Heart left ventricle (tissue), 16 donors: ENCODE measurements around the gene MVB12B. TPM values are rescaled to one million over a fixed set of nuclear protein-coding genes. Genes with fewer than 3 reads are reported as not detected.
A peak's percentile ranks its signal among the peaks of the same experiment; 100 is the strongest.

Source experiments
- ATAC-seq, 4 donors: fragments of 200-7000 bp; cut with Tn5 transposase; one replicate each; pipeline ENCODE4 v1.9.1; 2020 to 2022; ENCODE audit warnings: moderate library complexity in 4 of 4, mild to moderate bottlenecking in 3 of 4, moderate number of reproducible peaks in 1 of 4
- DNase-seq, 5 donors: peaks; one replicate each; pipeline ENCODE4 v3.0.0-alpha.2; 2020
- H3K27ac ChIP-seq, 12 donors: fragments of 200-600 bp; sonication (generic) in 4 of 12; one replicate each; pipeline versions ENCODE4 v1.5.0 to v1.8.0; 2016 to 2022; ENCODE audit warnings: mild to moderate bottlenecking in 2 of 12
- H3K27me3 ChIP-seq, 9 donors: fragments of 200-600 bp; sonication (generic) in 2 of 9; one replicate each; pipeline versions ENCODE4 v1.5.1 to v1.8.0; 2016 to 2022; ENCODE audit warnings: mild to moderate bottlenecking in 3 of 9
- H3K36me3 ChIP-seq, 9 donors: fragments of 200-600 bp; sonication (generic) in 2 of 9; one replicate each; pipeline versions ENCODE4 v1.5.0 to v1.8.0; 2018 to 2022; ENCODE audit warnings: mild to moderate bottlenecking in 2 of 9
- H3K4me1 ChIP-seq, 12 donors: fragments of 200-600 bp; sonication (generic) in 4 of 12; one replicate each; pipeline versions ENCODE4 v1.5.0 to v1.8.0; 2016 to 2022; ENCODE audit warnings: mild to moderate bottlenecking in 3 of 12
- H3K4me3 ChIP-seq, 12 donors: fragments of 200-600 bp; sonication (generic) in 4 of 12; one replicate each; pipeline versions ENCODE4 v1.5.0 to v1.8.0; 2017 to 2022; ENCODE audit warnings: mild to moderate bottlenecking in 9 of 12, moderate library complexity in 4 of 12
- H3K9me3 ChIP-seq, 12 donors: fragments of 200-600 bp; sonication (generic) in 4 of 12; one replicate each; pipeline versions ENCODE4 v1.5.0 to v1.8.0; 2016 to 2022; ENCODE audit warnings: mild to moderate bottlenecking in 1 of 12
- CTCF ChIP-seq, 12 donors: fragments of 200-600 bp; sonication (generic) in 4 of 12; IDR thresholded peaks; one replicate each; pipeline versions ENCODE4 v1.5.0 to v1.8.0; 2018 to 2022; ENCODE audit warnings: antibody characterized with exemption in 12 of 12, mild to moderate bottlenecking in 5 of 12
- POLR2A ChIP-seq, 2 donors: fragments of 450-650 bp; IDR thresholded peaks; one replicate each; pipeline ENCODE4 v1.6.1; 2017; ENCODE audit warnings: antibody characterized with exemption in 2 of 2, mild to moderate bottlenecking in 2 of 2, moderate library complexity in 2 of 2
- WGBS, 4 donors: extraction: QIAGEN DNeasy Blood & Tissue Kit in 2 of 4; methylation state at CpG; one replicate each; pipeline versions ENCODE4 v1.1.5 to v1.1.7; 2013 to 2018; 5-methylcytosine and 5-hydroxymethylcytosine counted together
- intact Hi-C, 10 donors: fragments of 100-400 bp; cut with DNase I; formaldehyde crosslinking; loops; one replicate each; pipeline versions ENCODE4 v1.11.1 to v1.14.2; 2022
- polyA plus RNA-seq, 2 donors: library from polyadenylated mRNA; stranded (reverse); fragments of 200-250 nt; gene quantifications; one replicate each; pipeline ENCODE4 v1.2.3, GENCODE V29; 2013
- total RNA-seq, 9 donors: library from RNA; depleted of rRNA in 2 of 9; stranded (reverse); fragments of >200 nt in 2 of 9; fragmentation: NEBNext Ultra II Directional in 3 of 9; extraction: Animal tissue kit (Norgen Biotek cat#: 25700) in 3 of 9; gene quantifications; one replicate each; pipeline versions ENCODE4 v1.1.0 to v1.2.4, GENCODE V29; 2016 to 2023
- donor health status: ischemic (EF 13 %, LVEDD 7.1; RV severe dilation, severe dysfunction).
- donor health status: healthy with polysubstance abuse.
- donor health status: DM: no; HTN: yes; CAD: no.
- donor health status: DM: no; HTN: no; CAD: no.
- donor health status: ischemic (EF 25% LVEDD 6.9; RV normal size, moderate dysfunction).
- donor health status: ischemic (EF 25% LVEDD 5.7; RV mildly dilated, moderate dysfunction).
- donor health status: healthy.
- donor health status: DM: yes; HTN: yes; CAD: no.
- donor health status: ischemic (EF 35%, LVEDD 5.7; RV mildly dilated, moderate dysfunction).
- donor health status: nonischemic (EF 11% LVEDD 7.7; RV severe dilation, severe dysfunction).
- donor health status: DM: yes; HTN: yes; CAD: no.
- donor health status: PGD.
- donor health status: ischemic (EF 29% LVEDD 5.4; RV normal size, mild dysfunction).
- donor health status: nonischemic (EF 23%, LVEDD 6.1; RV moderate dilation, normal function).

Gene MVB12B
- total and polyA plus RNA-seq, 11 donors: 4.9 to 16.2 (median 11.0) TPM

GRCh38 chr9:126423916-126424185 is 97.2 kb downstream of the MVB12B start:
- DNase-seq (no peak), ATAC-seq (peak in 3 of 4 donors; percentile 22 to 62 (median 48))
- 75 to 80% (median 77%) methylated on average over 3 of the region's 3 CpGs for WGBS, 4 donors
- H3K27ac ChIP-seq: no peak overlapping the region
- H3K4me3 ChIP-seq: no peak overlapping the region
- H3K36me3 ChIP-seq: peaks cover 0 to 39% (median 20%) of the 10 kb centered on the region in 9 donors
- intact Hi-C loops: no loop called here
- TF ChIP-seq POLR2A (IDR thresholded peaks at IDR 0.05) (no peak), CTCF (IDR thresholded peaks at IDR 0.05) (no peak)
- peaks cover 0 to 30% (median 8%) of the 10 kb centered on the region in 12 donors for H3K4me1 ChIP-seq
- no peaks in the 10 kb centered on the region for H3K27me3 ChIP-seq
- H3K9me3 ChIP-seq: no peaks in the 10 kb centered on the region

- H3K27ac ChIP-seq: no peak overlapping the region
- peaks cover 0 to 25% (median 8%) of the 10 kb centered on the region in 12 donors for H3K4me1 ChIP-seq
- H3K27me3 ChIP-seq: no peaks in the 10 kb centered on the region
- no peak for DNase-seq
- TF ChIP-seq CTCF (IDR thresholded peaks at IDR 0.05): no peak
- no peak for TF ChIP-seq POLR2A (IDR thresholded peaks at IDR 0.05)
- 85 to 91% (median 87%) methylated on average over 8 of the region's 8 CpGs for WGBS, 4 donors
- H3K9me3 ChIP-seq: no peaks in the 10 kb centered on the region
- peaks cover 0 to 39% (median 20%) of the 10 kb centered on the region in 9 donors for H3K36me3 ChIP-seq
- no peak for ATAC-seq
- no peak overlapping the region for H3K4me3 ChIP-seq
- intact Hi-C loops: no loop called here
Measured at GRCh38 chr9:126424511-126424910, 97.9 kb downstream of the MVB12B start.

GRCh38 chr9:126428534-126429175 is 102.0 kb downstream of the MVB12B start:
- DNase-seq (no peak), ATAC-seq (no peak)
- Histone ChIP-seq H3K9me3 (no peaks in the 10 kb centered on the region), H3K4me1 (peaks cover 0 to 3% (median under 1%) of the 10 kb centered on the region in 12 donors), H3K27me3 (no peaks in the 10 kb centered on the region), H3K27ac (no peak overlapping the region), H3K36me3 (peaks cover 0 to 28% (median 8%) of the 10 kb centered on the region in 9 donors), H3K4me3 (no peak overlapping the region)
- TF ChIP-seq CTCF (IDR thresholded peaks at IDR 0.05): no peak
- no peak for TF ChIP-seq POLR2A (IDR thresholded peaks at IDR 0.05)
- intact Hi-C loops: no loop called here
- WGBS, 4 donors: 90 to 95% (median 94%) methylated on average over 9 of the region's 9 CpGs

GRCh38 chr9:126429190-126429589 is 102.6 kb downstream of the MVB12B start:
- Histone ChIP-seq H3K27me3 (no peaks in the 10 kb centered on the region), H3K9me3 (no peaks in the 10 kb centered on the region), H3K36me3 (peaks cover 0 to 23% (median 7%) of the 10 kb centered on the region in 9 donors), H3K4me3 (no peak overlapping the region), H3K4me1 (no peaks in the 10 kb centered on the region), H3K27ac (no peak overlapping the region)
- WGBS, 4 donors: 93 to 98% (median 96%) methylated on average over 8 of the region's 8 CpGs
- ATAC-seq (no peak), DNase-seq (no peak)
- TF ChIP-seq CTCF (IDR thresholded peaks at IDR 0.05) (no peak), POLR2A (IDR thresholded peaks at IDR 0.05) (no peak)
- intact Hi-C loops: no loop called here
